Stimulated activated CD4-positive, alpha-beta T cell treated with anti-CD3 and anti-CD28 coated beads, Interleukin-4, amount 100 ng/mL, for 4 hours (primary cell): Measurements from ENCODE around the gene COL25A1.
"Not testable (repeated sequence)": the region's sequence is repeated elsewhere in the genome, so short reads cannot be mapped to it uniquely, and the experiment has no call there.

Experiments
- DNase-seq, 2 experiments: peaks; one replicate each; pipeline ENCODE4 v3.0.0-alpha.2; 2020

Gene COL25A1

GRCh38 chr4:109005523-109005922 lies 296.9 kb downstream of the COL25A1 start:
- no peak for DNase-seq

- DNase-seq, result no peak
Observed at GRCh38 chr4:109004418-109004817, 298.0 kb downstream of the COL25A1 start.

DNA sequence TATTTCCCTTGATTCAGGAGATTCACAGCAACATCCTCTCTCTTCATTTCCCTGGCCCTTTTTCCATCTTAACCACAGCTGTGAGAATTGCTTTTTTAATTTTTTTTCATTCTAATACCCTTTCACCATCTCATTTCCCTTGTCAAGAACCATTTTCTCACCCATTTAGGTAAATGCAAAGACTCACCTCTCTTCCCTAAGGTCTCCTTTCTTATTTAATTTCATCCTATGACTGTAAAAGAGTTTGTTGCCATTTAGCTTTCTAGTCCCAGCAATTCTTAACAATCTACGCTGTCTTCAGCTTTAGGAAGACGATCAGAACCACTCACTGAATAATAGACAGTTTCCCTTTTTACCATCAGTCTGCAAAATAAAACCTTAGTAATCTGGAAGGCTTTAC lies 298.5 kb downstream of the COL25A1 start:
- no peak for DNase-seq

DNA sequence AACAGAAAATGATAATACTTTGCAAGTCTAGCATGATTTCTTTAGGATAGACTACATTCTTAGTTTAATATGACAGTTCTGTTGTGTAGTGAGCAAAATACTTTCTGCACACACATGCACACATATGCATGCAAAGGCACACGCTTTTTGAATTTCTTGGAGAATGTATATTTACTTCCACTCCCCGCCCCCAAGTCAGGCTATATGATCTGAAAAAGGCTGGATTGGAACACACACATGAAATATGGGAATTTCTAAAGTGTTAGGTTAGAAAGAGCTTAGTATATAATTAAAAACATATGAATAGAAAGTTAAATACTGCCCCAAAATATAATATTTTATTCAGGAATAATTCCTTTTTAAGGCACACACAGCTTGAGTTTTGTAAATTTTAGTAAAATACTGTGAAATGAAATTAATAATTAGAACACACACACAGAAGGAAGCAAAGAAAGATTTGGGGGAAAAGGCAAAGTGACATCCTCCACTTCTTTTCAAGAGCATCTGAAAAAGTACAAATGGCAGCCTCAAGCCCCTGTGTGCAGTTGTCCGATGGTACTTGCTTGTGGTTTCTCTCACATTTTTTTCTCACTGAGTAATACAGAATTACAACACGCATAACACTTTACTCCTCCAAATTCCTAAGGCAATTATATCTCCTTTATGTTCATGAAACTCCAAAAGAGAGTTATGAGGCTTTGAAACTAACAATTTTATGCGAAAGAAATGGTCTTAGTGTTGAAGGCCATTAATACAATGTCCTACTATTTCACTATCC lies 310.7 kb downstream of the COL25A1 start:
- no peak for DNase-seq

- no peak for DNase-seq
Observed at GRCh38 chr4:108988464-108989195, 313.8 kb downstream of the COL25A1 start.

- not testable (repeated sequence) for DNase-seq
Observed at GRCh38 chr4:108984495-108984894, 318.0 kb downstream of the COL25A1 start.

GRCh38 chr4:108982402-108983185 lies 319.9 kb downstream of the COL25A1 start:
- DNase-seq, result no peak

- DNase-seq, result no peak
Observed at GRCh38 chr4:108980455-108981239, 321.8 kb downstream of the COL25A1 start.

DNA sequence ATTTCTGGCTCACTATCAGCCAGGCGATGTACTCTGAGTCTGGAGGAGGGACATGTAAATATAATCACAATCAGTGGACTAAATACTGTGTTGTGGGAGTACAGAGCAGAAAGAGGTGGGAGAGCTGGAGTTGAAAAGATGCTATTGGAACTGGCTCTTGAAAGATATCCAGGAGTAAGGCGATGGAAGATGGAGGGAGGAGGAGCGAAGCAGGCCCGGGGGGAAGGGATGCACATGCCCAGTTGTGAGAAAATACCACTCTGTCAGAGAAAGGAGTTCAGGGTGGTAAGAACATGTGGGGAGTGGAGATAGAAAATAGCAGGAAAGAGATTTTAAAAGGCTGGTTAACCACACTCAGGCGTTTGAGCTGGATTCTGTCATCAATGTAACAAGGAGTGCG lies 322.7 kb downstream of the COL25A1 start:
- DNase-seq, result no peak

DNA sequence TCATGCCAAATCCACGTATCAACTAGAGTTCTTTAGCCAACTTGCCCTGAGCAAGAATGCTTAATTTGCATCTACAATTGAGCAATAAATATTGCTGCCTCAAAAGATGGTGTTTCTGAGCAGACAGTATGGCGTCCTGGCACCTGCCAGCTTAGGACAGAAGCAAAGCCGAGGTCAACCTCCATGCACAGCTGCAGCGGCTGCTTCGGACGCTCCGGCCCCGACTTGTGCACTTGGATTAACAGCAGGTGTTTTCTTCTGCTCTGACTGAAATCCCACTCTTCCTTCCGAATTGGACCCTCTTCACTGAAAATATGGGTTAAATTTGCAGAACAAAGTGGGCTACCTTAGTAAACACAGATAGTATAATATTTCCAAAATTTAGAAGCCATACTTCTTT lies 324.4 kb downstream of the COL25A1 start:
- no peak for DNase-seq

GRCh38 chr4:108972613-108973283 lies 329.7 kb downstream of the COL25A1 start:
- DNase-seq, result no peak

GRCh38 chr4:108971473-108971872 lies 331.0 kb downstream of the COL25A1 start:
- DNase-seq, result no peak

DNA sequence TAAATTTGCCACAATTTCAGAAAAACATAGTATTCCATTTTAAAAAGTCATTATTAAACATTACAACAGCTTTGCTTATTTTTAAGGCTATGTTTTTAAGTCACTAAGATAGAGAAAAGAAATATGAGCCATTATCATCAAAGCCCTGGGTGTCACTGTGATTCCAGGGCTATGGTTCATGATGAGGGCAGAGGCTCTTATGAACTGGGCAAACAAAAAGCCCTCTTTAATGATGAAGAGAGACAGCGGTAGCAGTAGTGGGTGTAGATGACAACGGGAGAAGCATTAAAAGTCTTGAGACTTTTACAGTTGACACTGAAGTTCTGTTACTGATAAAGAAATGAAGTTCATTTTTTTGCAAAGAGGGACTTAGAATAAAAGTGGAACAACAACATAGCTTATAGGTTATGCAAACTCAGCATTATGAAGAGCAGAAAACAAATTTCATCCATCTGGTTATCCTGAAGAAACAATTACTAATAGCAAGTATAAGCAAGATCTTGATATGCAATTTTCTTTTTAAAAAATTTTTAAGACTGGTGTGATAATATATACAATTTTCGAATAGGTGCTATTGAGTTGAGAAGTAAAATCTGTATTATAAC lies 336.9 kb downstream of the COL25A1 start:
- DNase-seq, result no peak

GRCh38 chr4:108965016-108965415 lies 337.4 kb downstream of the COL25A1 start:
- DNase-seq, result no peak

GRCh38 chr4:108963910-108964309 lies 338.5 kb downstream of the COL25A1 start:
- no peak for DNase-seq

- DNase-seq, result no peak
Observed at GRCh38 chr4:108959491-108959890, 343.0 kb downstream of the COL25A1 start.

DNA sequence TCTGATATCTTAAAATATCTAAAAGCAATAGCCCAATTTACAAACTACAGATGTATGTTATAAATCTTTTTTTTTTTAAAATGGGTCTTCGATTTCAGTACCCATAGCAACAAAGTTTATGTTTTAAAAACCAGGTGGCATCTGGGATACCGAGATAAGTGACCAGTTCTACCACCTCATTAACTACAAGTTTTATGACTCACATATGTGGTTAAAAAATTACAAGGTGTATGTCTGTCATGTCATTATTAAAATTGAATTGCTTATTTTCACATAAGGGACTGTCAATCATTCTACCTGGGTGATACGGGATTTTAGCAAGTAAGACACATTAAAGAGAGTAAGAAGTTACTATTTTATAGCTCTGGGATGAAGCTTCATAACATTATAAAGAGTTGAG lies 347.6 kb downstream of the COL25A1 start:
- DNase-seq, result no peak

DNA sequence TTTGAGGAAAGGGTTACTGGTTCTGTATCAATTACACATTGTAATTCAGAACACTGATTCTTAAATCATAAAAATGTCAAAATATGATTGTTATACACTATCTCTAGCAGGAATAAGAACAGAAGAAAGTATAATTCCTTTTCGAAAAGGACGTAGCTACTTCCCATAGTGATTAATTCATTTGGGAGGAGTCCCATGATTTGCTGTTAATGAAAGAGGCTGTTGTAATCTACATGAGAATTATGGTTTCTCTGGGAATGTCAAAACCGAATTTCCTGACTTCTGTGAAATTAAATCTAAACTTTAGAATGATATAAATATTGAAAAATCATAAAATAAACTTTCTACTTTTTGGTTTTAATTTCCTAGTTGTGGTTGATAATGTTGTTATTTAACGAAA lies 348.5 kb downstream of the COL25A1 start:
- DNase-seq, result no peak

- no peak for DNase-seq
Observed at GRCh38 chr4:108950158-108950915, 352.1 kb downstream of the COL25A1 start.

GRCh38 chr4:108947526-108947925 lies 354.9 kb downstream of the COL25A1 start:
- DNase-seq, result no peak

GRCh38 chr4:108946237-108946636 lies 356.2 kb downstream of the COL25A1 start:
- no peak for DNase-seq
